Activated T-helper 1 cell treated with Interleukin-2 at 50 U/mL for 16 hours (primary cell): Measurements from ENCODE around the gene ZNF648.
A peak's percentile ranks its signal among the peaks of the same experiment; 100 is the strongest.
"Not testable (repeated sequence)": the region's sequence is repeated elsewhere in the genome, so short reads cannot be mapped to it uniquely, and the experiment has no call there.

Source experiments
- DNase-seq: peaks from one replicate; pipeline ENCODE4 v3.0.0-alpha.2; 2020; ENCODE audit warnings: low read depth

ZNF648 gene

GRCh38 chr1:182069028-182069466, 7.5 kb upstream of the ZNF648 start:
- no peak for DNase-seq

GRCh38 chr1:182066934-182067333, 5.4 kb upstream of the ZNF648 start:
- no peak for DNase-seq

GRCh38 chr1:182065126-182065845, 3.8 kb upstream of the ZNF648 start:
- DNase-seq, result no peak

- DNase-seq, result no peak
Measured at GRCh38 chr1:182064611-182065010, 3.1 kb upstream of the ZNF648 start.

GRCh38 chr1:182062223-182062622, 711 bp upstream of the ZNF648 start:
- DNase-seq, result no peak

GRCh38 chr1:182060877-182061276, 635 bp downstream of the ZNF648 start:
- no peak for DNase-seq

GRCh38 chr1:182059936-182060335, 1.6 kb downstream of the ZNF648 start:
- DNase-seq, result no peak

GRCh38 chr1:182056601-182057366, 4.7 kb downstream of the ZNF648 start:
- DNase-seq, result no peak

GRCh38 chr1:182054698-182055326, 6.7 kb downstream of the ZNF648 start:
- DNase-seq, result no peak

- no peak for DNase-seq
Measured at GRCh38 chr1:182052355-182052754, 9.2 kb downstream of the ZNF648 start.

GRCh38 chr1:182051938-182052337, 9.6 kb downstream of the ZNF648 start:
- no peak for DNase-seq

GRCh38 chr1:182050481-182051448, 10.7 kb downstream of the ZNF648 start:
- DNase-seq, result no peak

- DNase-seq, result no peak
Measured at GRCh38 chr1:182048562-182048961, 12.9 kb downstream of the ZNF648 start.

GRCh38 chr1:182046763-182047162, 14.7 kb downstream of the ZNF648 start:
- no peak for DNase-seq

- DNase-seq, result not testable (repeated sequence)
Measured at GRCh38 chr1:182045481-182045880, 16.0 kb downstream of the ZNF648 start.

- DNase-seq, result no peak
Measured at GRCh38 chr1:182041615-182042014, 19.9 kb downstream of the ZNF648 start.

- DNase-seq, result no peak
Measured at GRCh38 chr1:182038220-182038619, 23.3 kb downstream of the ZNF648 start.

GRCh38 chr1:182035097-182035770, 26.3 kb downstream of the ZNF648 start:
- DNase-seq, result no peak

- no peak for DNase-seq
Measured at GRCh38 chr1:182032251-182032650, 29.3 kb downstream of the ZNF648 start.

- DNase-seq, result peak; percentile 94
Measured at GRCh38 chr1:182029379-182030331, 31.9 kb downstream of the ZNF648 start.
